ENCODE data around the gene LZTR1. TPM values are rescaled to one million over a fixed set of nuclear protein-coding genes. Genes with fewer than 3 reads are reported as not detected.

The LZTR1 gene
- total and polyA plus RNA-seq, 2 of the 4 experiments (the other 2 are of a cell fraction): 22.8 to 41.3 TPM

DNA sequence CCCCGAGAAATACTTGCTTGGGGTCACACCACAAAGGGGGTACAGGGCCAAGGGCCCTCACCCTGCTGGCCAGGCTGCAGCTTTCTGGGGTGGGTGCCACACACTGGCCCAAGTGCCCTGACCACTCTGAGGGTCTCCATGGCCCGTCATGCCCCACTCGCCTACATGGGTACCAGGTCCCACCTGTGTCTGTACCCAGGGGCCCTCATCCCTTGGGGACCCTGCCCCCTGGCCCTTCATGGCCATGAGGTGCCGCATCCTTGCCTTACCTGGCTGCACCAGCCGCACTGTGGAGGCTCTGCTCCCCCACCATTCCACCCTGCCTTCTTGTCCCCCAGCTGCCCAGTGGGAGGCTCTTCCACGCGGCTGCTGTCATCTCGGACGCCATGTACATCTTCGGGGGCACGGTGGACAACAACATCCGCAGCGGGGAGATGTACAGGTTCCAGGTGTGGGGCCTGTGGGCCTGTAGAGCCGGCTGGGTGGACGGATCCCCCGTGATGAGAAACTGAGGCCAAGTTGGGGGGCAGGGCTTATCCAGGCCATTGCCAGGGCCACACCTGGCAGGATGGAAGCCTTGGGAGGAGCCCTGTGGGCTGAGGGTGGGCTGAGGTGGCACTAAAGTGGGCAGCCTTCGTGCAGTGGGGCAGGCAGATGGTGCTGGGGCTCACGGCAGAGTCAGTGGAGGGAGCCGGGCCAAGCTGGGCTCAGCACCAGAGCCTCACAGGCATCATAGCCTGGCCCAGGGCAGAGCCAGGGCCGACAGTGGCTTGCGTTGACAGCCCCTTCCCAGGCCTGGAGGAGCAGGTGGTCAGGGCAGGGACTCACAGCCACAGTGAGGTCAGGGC, 10.6 kb downstream of the LZTR1 start:
- Histone ChIP-seq H3K14ac (replicated peaks; ENCODE audit: low read depth, low read length) (no peak overlapping the region), H4K8ac (ENCODE audit: low read depth in 2 of 2, low read length in 2 of 2) (no peak overlapping the region), H3K27me3 (ENCODE audit: control insufficient read depth, insufficient read depth, low read length) (no peaks in the 10 kb centered on the region), H2AK9ac (replicated peaks; ENCODE audit: low read depth, low read length, poor library complexity) (no peak overlapping the region), H3K9me3 (ENCODE audit: control insufficient read depth, insufficient read depth, low read length) (no peaks in the 10 kb centered on the region), H2AFZ (replicated peaks; ENCODE audit: low read length, poor library complexity) (no peak overlapping the region), H2BK15ac (ENCODE audit: low read depth, low read length) (no peak overlapping the region), H3K56ac (ENCODE audit: extremely low read depth, insufficient read depth, low read length) (no peak overlapping the region), H2BK20ac (ENCODE audit: low read depth, low read length) (no peak overlapping the region), H3K4me1 (ENCODE audit: control insufficient read depth, insufficient read depth, low read length) (no peaks in the 10 kb centered on the region), H3K36me3 (ENCODE audit: control insufficient read depth, insufficient read depth, low read length) (peaks cover 66% of the 10 kb centered on the region), H3K9me1 (ENCODE audit: insufficient read depth, low read length) (no peaks in the 10 kb centered on the region), H2BK5ac (ENCODE audit: low read depth, low read length, poor library complexity, severe bottlenecking) (no peak overlapping the region), H3K23ac (ENCODE audit: low read depth, low read length) (no peak overlapping the region), H3K4ac (ENCODE audit: low read depth, low read length) (no peak overlapping the region), H2BK120ac (ENCODE audit: low read depth, low read length) (no peak overlapping the region), H2AK5ac (ENCODE audit: low read depth, low read length) (no peak overlapping the region), H3K9ac (ENCODE audit: low read depth, low read length) (no peak overlapping the region), H4K91ac (ENCODE audit: insufficient read depth, low read depth, low read length) (no peak overlapping the region), H3K18ac (ENCODE audit: low read depth, low read length) (no peak overlapping the region), H4K20me1 (ENCODE audit: insufficient read depth, low read length) (no peaks in the 10 kb centered on the region), H4K5ac (ENCODE audit: low read depth, low read length) (no peak overlapping the region), H3K79me1 (ENCODE audit: low read depth in 1 of 2, low read length in 2 of 2) (peaks cover 0 to 8% of the 10 kb centered on the region in 2 experiments; a peak in 1 of 4 replicates), H3K4me3 (ENCODE audit: insufficient read depth, low read depth, low read length) (no peak overlapping the region), H3K4me2 (ENCODE audit: low read depth, low read length) (no peak overlapping the region), H3K27ac (ENCODE audit: insufficient read depth, low read length) (no peak overlapping the region)
- DNase-seq (no peak), ATAC-seq (ENCODE audit: low read depth) (no peak)
- BruUV-seq (replicated peaks): no TSS peak
- 95% methylated on average over 5 of the region's 21 CpGs; no CpG with 5 or more reads in 1 of the 2 experiments for WGBS, 2 experiments (ENCODE audit: extremely low coverage in 2 of 2, insufficient read length in 1 of 2)
- in situ Hi-C loops (cut with MboI; ENCODE audit: low sequenced_read_pairs): no loop called here
- POLR2A ChIA-PET (ENCODE audit: unreplicated experiment): no interaction called here
- dilution Hi-C loops (cut with HindIII; ENCODE audit: low sequenced_read_pairs, unreplicated experiment): no loop called here
- TF ChIP-seq NFE2L2 (IDR thresholded peaks at IDR 0.05; ENCODE audit: low read depth, low read length) (no peak), MXI1 (IDR thresholded peaks at IDR 0.05; ENCODE audit: borderline replicate concordance, low read depth, low read length) (no peak)
- CTCF ChIA-PET: no interaction called here
- intact Hi-C loops (cut with micrococcal nuclease): no loop called here
